ENCODE results near the gene RNU4-1. TPM values are rescaled to one million over a fixed set of nuclear protein-coding genes. Genes with fewer than 3 reads are reported as not detected.
A peak's percentile ranks its signal among the peaks of the same experiment; 100 is the strongest.
"Not testable (repeated sequence)": the region's sequence is repeated elsewhere in the genome, so short reads cannot be mapped to it uniquely, and the experiment has no call there.

RNU4-1 gene
- total RNA-seq: 1,000 to 10,000 TPM; 1,718 to 2,225 TPM
- not detected for polyA plus RNA-seq
- long read RNA-seq, donor 1: 0 reads
- long read RNA-seq, donor 2: 0 reads

- Histone ChIP-seq H3K27ac (ENCODE audit: low read depth in 1 of 2, low read length in 2 of 2) (peak within 1 kb of the TSS in 1 of 2 donors; percentile 80), H3K4me1 (ENCODE audit: control insufficient read depth in 1 of 2, insufficient read depth in 2 of 2, low read length in 2 of 2) (no peaks in the 10 kb centered on the region), H3K9me3 (ENCODE audit: control insufficient read depth, low read length) (no peaks in the 10 kb centered on the region), H3K4me3 (ENCODE audit: low read length in 2 of 2) (peak within 1 kb of the TSS; percentile 56 to 83), H3K36me3 (ENCODE audit: control insufficient read depth in 1 of 2, insufficient read depth in 2 of 2, low read length in 1 of 2) (no peaks in the 10 kb centered on the region), H3K27me3 (ENCODE audit: control insufficient read depth in 1 of 2, insufficient read depth in 2 of 2, low read length in 1 of 2) (peaks cover 0 to 2% of the 10 kb centered on the region in 2 donors)
- intact Hi-C loops (cut with DNase I): no loop called here
- 1% methylated on average over 29 of the region's 29 CpGs for WGBS, 2 donors
- ATAC-seq (ENCODE audit: low FRiP score): peak; percentile 80
- peak; percentile 71 to 77 for DNase-seq
Measured at GRCh38 chr12:120292661-120293531, at the start of gene RNU4-1. Gene RNU4-1 (minus strand): TSS chr12:120293237.

GRCh38 chr12:120342175-120343038 lies 49.4 kb upstream of the RNU4-1 start:
- Histone ChIP-seq H3K27me3 (ENCODE audit: control insufficient read depth in 1 of 2, insufficient read depth in 2 of 2, low read length in 1 of 2) (no peaks in the 10 kb centered on the region), H3K36me3 (ENCODE audit: control insufficient read depth in 1 of 2, insufficient read depth in 2 of 2, low read length in 1 of 2) (no peaks in the 10 kb centered on the region), H3K9me3 (ENCODE audit: control insufficient read depth, low read length) (no peaks in the 10 kb centered on the region), H3K4me1 (ENCODE audit: control insufficient read depth in 1 of 2, insufficient read depth in 2 of 2, low read length in 2 of 2) (no peaks in the 10 kb centered on the region), H3K4me3 (ENCODE audit: low read length in 2 of 2) (no peak overlapping the region), H3K27ac (ENCODE audit: low read depth in 1 of 2, low read length in 2 of 2) (no peak overlapping the region)
- no peak for DNase-seq
- intact Hi-C loops (cut with DNase I): no loop called here
- peak; percentile 27 for ATAC-seq (ENCODE audit: low FRiP score)
- WGBS, 2 donors: 53 to 60% methylated on average over 25 to 30 of the region's 30 CpGs

GRCh38 chr12:120339256-120339655 lies 46.2 kb upstream of the RNU4-1 start:
- Histone ChIP-seq H3K4me1 (ENCODE audit: control insufficient read depth in 1 of 2, insufficient read depth in 2 of 2, low read length in 2 of 2) (no peaks in the 10 kb centered on the region), H3K9me3 (ENCODE audit: control insufficient read depth, low read length) (no peaks in the 10 kb centered on the region), H3K27ac (ENCODE audit: low read depth in 1 of 2, low read length in 2 of 2) (no peak overlapping the region), H3K36me3 (ENCODE audit: control insufficient read depth in 1 of 2, insufficient read depth in 2 of 2, low read length in 1 of 2) (no peaks in the 10 kb centered on the region), H3K4me3 (ENCODE audit: low read length in 2 of 2) (no peak overlapping the region), H3K27me3 (ENCODE audit: control insufficient read depth in 1 of 2, insufficient read depth in 2 of 2, low read length in 1 of 2) (no peaks in the 10 kb centered on the region)
- 93 to 95% methylated on average over 4 of the region's 4 CpGs for WGBS, 2 donors
- intact Hi-C loops (cut with DNase I): loop anchor here in 1 of 2 donors (10.0 kb wide), 1 partner anchor 776 kb away; no protein-coding TSS in a partner anchor
- ATAC-seq (ENCODE audit: low FRiP score) (no peak), DNase-seq (no peak)

GRCh38 chr12:120337730-120338129 lies 44.7 kb upstream of the RNU4-1 start:
- ATAC-seq (ENCODE audit: low FRiP score): no peak
- Histone ChIP-seq H3K27ac (ENCODE audit: low read depth in 1 of 2, low read length in 2 of 2) (no peak overlapping the region), H3K4me3 (ENCODE audit: low read length in 2 of 2) (no peak overlapping the region), H3K36me3 (ENCODE audit: control insufficient read depth in 1 of 2, insufficient read depth in 2 of 2, low read length in 1 of 2) (no peaks in the 10 kb centered on the region), H3K9me3 (ENCODE audit: control insufficient read depth, low read length) (no peaks in the 10 kb centered on the region), H3K4me1 (ENCODE audit: control insufficient read depth in 1 of 2, insufficient read depth in 2 of 2, low read length in 2 of 2) (no peaks in the 10 kb centered on the region), H3K27me3 (ENCODE audit: control insufficient read depth in 1 of 2, insufficient read depth in 2 of 2, low read length in 1 of 2) (no peaks in the 10 kb centered on the region)
- WGBS, 2 donors: 90 to 91% methylated on average over 2 of the region's 2 CpGs
- intact Hi-C loops (cut with DNase I): loop anchor here in 1 of 2 donors (10.0 kb wide), 1 partner anchor 777 kb away; no protein-coding TSS in a partner anchor
- no peak for DNase-seq

- not testable (repeated sequence) for H3K4me1 ChIP-seq (ENCODE audit: control insufficient read depth in 1 of 2, insufficient read depth in 2 of 2, low read length in 2 of 2); ATAC-seq (ENCODE audit: low FRiP score); H3K9me3 ChIP-seq (ENCODE audit: control insufficient read depth, low read length); H3K27me3 ChIP-seq (ENCODE audit: control insufficient read depth in 1 of 2, insufficient read depth in 2 of 2, low read length in 1 of 2); H3K27ac ChIP-seq (ENCODE audit: low read depth in 1 of 2, low read length in 2 of 2); H3K36me3 ChIP-seq (ENCODE audit: control insufficient read depth in 1 of 2, insufficient read depth in 2 of 2, low read length in 1 of 2); DNase-seq; H3K4me3 ChIP-seq (ENCODE audit: low read length in 2 of 2)
- intact Hi-C loops (cut with DNase I): loop anchor here in 1 of 2 donors (10.0 kb wide), 1 partner anchor 778 kb away; no protein-coding TSS in a partner anchor
- 92 to 98% methylated on average over 2 of the region's 2 CpGs for WGBS, 2 donors
Measured at GRCh38 chr12:120336392-120336791, 43.4 kb upstream of the RNU4-1 start.

GRCh38 chr12:120335447-120335846 lies 42.4 kb upstream of the RNU4-1 start:
- peak; percentile 64 to 86 for DNase-seq
- not testable (repeated sequence) for H3K36me3 ChIP-seq (ENCODE audit: control insufficient read depth in 1 of 2, insufficient read depth in 2 of 2, low read length in 1 of 2)
- intact Hi-C loops (cut with DNase I): loop anchor here in 1 of 2 donors (10.0 kb wide), 1 partner anchor 779 kb away; no protein-coding TSS in a partner anchor

GRCh38 chr12:120332523-120332922 lies 39.5 kb upstream of the RNU4-1 start:
- DNase-seq (no peak), ATAC-seq (ENCODE audit: low FRiP score) (no peak)
- Histone ChIP-seq H3K4me1 (ENCODE audit: control insufficient read depth in 1 of 2, insufficient read depth in 2 of 2, low read length in 2 of 2) (no peaks in the 10 kb centered on the region), H3K27ac (ENCODE audit: low read depth in 1 of 2, low read length in 2 of 2) (no peak overlapping the region), H3K4me3 (ENCODE audit: low read length in 2 of 2) (no peak overlapping the region), H3K27me3 (ENCODE audit: control insufficient read depth in 1 of 2, insufficient read depth in 2 of 2, low read length in 1 of 2) (no peaks in the 10 kb centered on the region), H3K9me3 (ENCODE audit: control insufficient read depth, low read length) (no peaks in the 10 kb centered on the region), H3K36me3 (ENCODE audit: control insufficient read depth in 1 of 2, insufficient read depth in 2 of 2, low read length in 1 of 2) (no peaks in the 10 kb centered on the region)
- WGBS, 2 donors: 84 to 91% methylated on average over 6 to 7 of the region's 7 CpGs
- intact Hi-C loops (cut with DNase I): loop anchor here in 1 of 2 donors (10.0 kb wide), 1 partner anchor 782 kb away; no protein-coding TSS in a partner anchor

More at GRCh38 chr12:120335447-120335846, 42.4 kb upstream of the RNU4-1 start:
- not testable (repeated sequence) for ATAC-seq (ENCODE audit: low FRiP score); H3K9me3 ChIP-seq (ENCODE audit: control insufficient read depth, low read length); H3K4me1 ChIP-seq (ENCODE audit: control insufficient read depth in 1 of 2, insufficient read depth in 2 of 2, low read length in 2 of 2); H3K4me3 ChIP-seq (ENCODE audit: low read length in 2 of 2); H3K27ac ChIP-seq (ENCODE audit: low read depth in 1 of 2, low read length in 2 of 2); H3K27me3 ChIP-seq (ENCODE audit: control insufficient read depth in 1 of 2, insufficient read depth in 2 of 2, low read length in 1 of 2)
- 16 to 17% methylated on average over 12 of the region's 12 CpGs for WGBS, 2 donors

- DNase-seq (no peak), ATAC-seq (ENCODE audit: low FRiP score) (no peak)
- intact Hi-C loops (cut with DNase I): loop anchor here in 1 of 2 donors (10.0 kb wide), 1 partner anchor 783 kb away; no protein-coding TSS in a partner anchor
- no peaks in the 10 kb centered on the region for H3K27me3 ChIP-seq (ENCODE audit: control insufficient read depth in 1 of 2, insufficient read depth in 2 of 2, low read length in 1 of 2)
- H3K4me1 ChIP-seq (ENCODE audit: control insufficient read depth in 1 of 2, insufficient read depth in 2 of 2, low read length in 2 of 2): no peaks in the 10 kb centered on the region
- H3K4me3 ChIP-seq (ENCODE audit: low read length in 2 of 2): no peak overlapping the region
- H3K36me3 ChIP-seq (ENCODE audit: control insufficient read depth in 1 of 2, insufficient read depth in 2 of 2, low read length in 1 of 2): no peaks in the 10 kb centered on the region
- H3K9me3 ChIP-seq (ENCODE audit: control insufficient read depth, low read length): no peaks in the 10 kb centered on the region
- no peak overlapping the region for H3K27ac ChIP-seq (ENCODE audit: low read depth in 1 of 2, low read length in 2 of 2)
- WGBS, 2 donors: 85% methylated on average over 5 of the region's 5 CpGs
Measured at GRCh38 chr12:120332041-120332440, 39.0 kb upstream of the RNU4-1 start.

Data from aorta (tissue), 5 donors.